Body of pancreas (tissue), 4 donors: ENCODE measurements around the gene NCOA6. TPM values are rescaled to one million over a fixed set of nuclear protein-coding genes. Genes with fewer than 3 reads are reported as not detected.

Experiments used
- ATAC-seq: fragments of 150-250 bp; one replicate; pipeline ENCODE4 v1.9.1; 2016
- DNase-seq, 4 donors: peaks; one replicate each; pipeline ENCODE4 v3.0.0-alpha.2; 2019
- H3K27ac ChIP-seq, 4 donors: fragments of 200-600 bp; sonication (generic); 1 replicate in 3 of 4; 2 replicates in 1 of 4; pipeline versions ENCODE4 v1.5.1 to v1.6.1; 2016 to 2019; ENCODE audit warnings: mild to moderate bottlenecking in 1 of 4, mixed read lengths in 1 of 4, moderate library complexity in 1 of 4
- H3K27me3 ChIP-seq, 2 donors: fragments of 200-600 bp; sonication (generic); one replicate each; pipeline ENCODE4 v1.6.0; 2016; ENCODE audit warnings: mild to moderate bottlenecking in 1 of 2
- H3K36me3 ChIP-seq, 2 donors: fragments of 200-600 bp; sonication (generic); replicated peaks in 1 of 2; 2 replicates each; pipeline ENCODE4 v1.5.1; 2016; ENCODE audit warnings: low read depth in 2 of 2; ENCODE audit not compliant: insufficient read depth in 1 of 2
- H3K4me1 ChIP-seq: fragments of 200-600 bp; sonication (generic); one replicate; pipeline ENCODE4 v1.6.0; 2016
- H3K4me3 ChIP-seq, 2 donors: fragments of 200-600 bp; sonication (generic); 1 replicate in 1 of 2; 2 replicates in 1 of 2; pipeline ENCODE4 v1.5.1; 2016 to 2019
- H3K9me3 ChIP-seq, 3 donors: fragments of 200-600 bp; sonication (generic); 1 replicate in 2 of 3; 2 replicates in 1 of 3; pipeline ENCODE4 v1.5.1; 2016
- POLR2A ChIP-seq, 3 donors: fragments of 450-650 bp; IDR thresholded peaks; one replicate each; pipeline ENCODE4 v1.6.1; 2016; ENCODE audit warnings: antibody characterized with exemption in 3 of 3, mild to moderate bottlenecking in 2 of 3
- WGBS, 2 donors: methylation state at CpG; one replicate each; pipeline ENCODE4 v1.1.5; 2017; 5-methylcytosine and 5-hydroxymethylcytosine counted together
- intact Hi-C: fragments of 100-400 bp; cut with DNase I; formaldehyde crosslinking; loops from one replicate; pipeline ENCODE4 v1.15.1; 2023
- total RNA-seq, 2 donors: library from RNA; depleted of rRNA; stranded (reverse); fragments of >200 nt; gene quantifications; one replicate each; pipeline ENCODE4 v1.1.0, GENCODE V29; 2016
- TF ChIP-seq, protein P1 (sequence below), 7 experiments: fragments of 450-650 bp in 4 of 7; fragments of 200-600 bp in 3 of 7; sonication (generic) in 3 of 7; IDR thresholded peaks; one replicate each; pipeline ENCODE4 v1.5.1; 2016 to 2019; ENCODE audit warnings: antibody characterized with exemption in 7 of 7

Gene NCOA6
- total RNA-seq, 2 donors from 2014 or later = 13.5 to 54.1 TPM

DNA sequence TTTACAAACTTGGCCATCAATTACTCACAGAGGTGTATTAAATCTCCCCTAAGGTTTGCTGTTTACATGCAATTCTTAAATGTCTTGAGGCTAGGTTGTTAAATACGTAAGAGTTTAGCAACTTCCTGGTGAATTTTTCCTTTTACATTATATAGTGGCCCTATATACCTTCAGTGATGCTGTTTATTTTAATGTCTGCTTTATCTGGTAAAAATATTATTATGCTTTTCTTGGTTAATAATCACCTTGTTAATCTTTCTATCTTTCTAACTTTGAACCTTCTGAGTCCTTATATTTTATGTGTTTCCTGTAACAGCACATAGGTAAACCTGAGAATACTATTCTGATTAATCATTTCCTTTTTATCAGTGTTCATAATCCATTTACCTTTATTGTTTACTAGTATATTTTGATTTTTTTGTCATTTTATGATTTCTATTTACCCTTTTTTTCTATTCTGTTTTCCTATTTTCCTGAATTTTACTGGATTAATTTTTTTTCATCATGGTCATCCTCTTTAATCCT, 63.4 kb downstream of the NCOA6 start:
- DNase-seq (no peak), ATAC-seq (no peak)
- Histone ChIP-seq H3K27ac (no peak overlapping the region), H3K4me3 (no peak overlapping the region), H3K4me1 (no peaks in the 10 kb centered on the region), H3K9me3 (no peaks in the 10 kb centered on the region), H3K27me3 (no peaks in the 10 kb centered on the region), H3K36me3 (peaks cover 14 to 17% of the 10 kb centered on the region in 2 donors)
- intact Hi-C loops = no loop called here
- WGBS, 2 donors = 0 to 45% methylated on average over 1 of the region's 1 CpG
- no peak for TF ChIP-seq POLR2A (IDR thresholded peaks at IDR 0.05)
- TF ChIP-seq, protein P1, sequence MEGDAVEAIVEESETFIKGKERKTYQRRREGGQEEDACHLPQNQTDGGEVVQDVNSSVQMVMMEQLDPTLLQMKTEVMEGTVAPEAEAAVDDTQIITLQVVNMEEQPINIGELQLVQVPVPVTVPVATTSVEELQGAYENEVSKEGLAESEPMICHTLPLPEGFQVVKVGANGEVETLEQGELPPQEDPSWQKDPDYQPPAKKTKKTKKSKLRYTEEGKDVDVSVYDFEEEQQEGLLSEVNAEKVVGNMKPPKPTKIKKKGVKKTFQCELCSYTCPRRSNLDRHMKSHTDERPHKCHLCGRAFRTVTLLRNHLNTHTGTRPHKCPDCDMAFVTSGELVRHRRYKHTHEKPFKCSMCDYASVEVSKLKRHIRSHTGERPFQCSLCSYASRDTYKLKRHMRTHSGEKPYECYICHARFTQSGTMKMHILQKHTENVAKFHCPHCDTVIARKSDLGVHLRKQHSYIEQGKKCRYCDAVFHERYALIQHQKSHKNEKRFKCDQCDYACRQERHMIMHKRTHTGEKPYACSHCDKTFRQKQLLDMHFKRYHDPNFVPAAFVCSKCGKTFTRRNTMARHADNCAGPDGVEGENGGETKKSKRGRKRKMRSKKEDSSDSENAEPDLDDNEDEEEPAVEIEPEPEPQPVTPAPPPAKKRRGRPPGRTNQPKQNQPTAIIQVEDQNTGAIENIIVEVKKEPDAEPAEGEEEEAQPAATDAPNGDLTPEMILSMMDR (IDR thresholded peaks at IDR 0.05) = no peak

DNA sequence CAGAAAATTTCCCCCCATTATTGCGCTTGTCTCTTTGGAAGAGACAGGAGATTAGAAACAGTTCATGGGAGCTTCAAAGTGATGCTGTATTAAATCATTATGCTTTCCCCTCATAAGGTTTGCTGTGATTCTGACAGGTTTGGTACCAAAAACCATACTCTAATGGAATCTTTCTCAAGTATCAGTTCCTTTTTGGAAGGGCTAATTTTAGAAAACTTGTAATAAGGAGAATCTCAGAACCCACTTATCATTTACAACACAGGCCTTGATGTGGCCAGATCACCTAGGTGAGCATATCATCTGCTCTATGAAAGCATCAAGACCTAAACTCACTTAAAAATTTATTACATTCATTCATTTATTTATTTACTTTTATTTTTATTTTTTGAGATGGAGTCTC, 70.1 kb downstream of the NCOA6 start:
- ATAC-seq (no peak), DNase-seq (no peak)
- H3K27me3 ChIP-seq = no peaks in the 10 kb centered on the region
- intact Hi-C loops = no loop called here
- peaks cover 10 to 30% of the 10 kb centered on the region in 2 donors for H3K36me3 ChIP-seq
- no peaks in the 10 kb centered on the region for H3K4me1 ChIP-seq
- no peak overlapping the region for H3K27ac ChIP-seq
- no peak overlapping the region for H3K4me3 ChIP-seq
- no peak for TF ChIP-seq POLR2A (IDR thresholded peaks at IDR 0.05)
- TF ChIP-seq, protein P1 (IDR thresholded peaks at IDR 0.05) = no peak
- no peaks in the 10 kb centered on the region for H3K9me3 ChIP-seq
- 95 to 100% methylated on average over 1 of the region's 1 CpG for WGBS, 2 donors

DNA sequence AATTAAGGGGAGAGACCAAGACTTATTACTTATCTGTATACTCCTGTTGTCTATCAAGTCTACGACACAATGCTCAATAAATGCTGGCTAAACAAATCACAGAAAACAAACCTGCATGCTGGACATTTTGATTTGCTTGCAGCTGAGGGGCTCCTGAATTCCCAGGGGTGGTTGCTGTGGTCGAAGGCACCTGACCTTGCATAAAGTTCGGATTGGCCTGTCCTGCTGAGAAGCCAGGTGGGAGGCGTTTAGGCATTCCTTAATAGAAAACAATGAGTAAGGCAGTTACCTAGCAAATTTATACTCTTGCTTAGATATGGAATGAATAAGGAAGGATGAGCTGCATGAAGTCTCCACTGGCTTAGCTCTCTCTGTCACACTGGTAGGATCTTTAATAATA, 70.8 kb downstream of the NCOA6 start:
- DNase-seq (no peak), ATAC-seq (no peak)
- Histone ChIP-seq H3K4me1 (no peaks in the 10 kb centered on the region), H3K4me3 (no peak overlapping the region), H3K36me3 (peaks cover 15 to 35% of the 10 kb centered on the region in 2 donors), H3K27me3 (no peaks in the 10 kb centered on the region), H3K27ac (no peak overlapping the region), H3K9me3 (no peaks in the 10 kb centered on the region)
- WGBS, 2 donors = 79 to 82% methylated on average over 4 of the region's 4 CpGs
- TF ChIP-seq, protein P1 (IDR thresholded peaks at IDR 0.05) = no peak
- TF ChIP-seq POLR2A (IDR thresholded peaks at IDR 0.05) = no peak
- intact Hi-C loops = no loop called here

DNA sequence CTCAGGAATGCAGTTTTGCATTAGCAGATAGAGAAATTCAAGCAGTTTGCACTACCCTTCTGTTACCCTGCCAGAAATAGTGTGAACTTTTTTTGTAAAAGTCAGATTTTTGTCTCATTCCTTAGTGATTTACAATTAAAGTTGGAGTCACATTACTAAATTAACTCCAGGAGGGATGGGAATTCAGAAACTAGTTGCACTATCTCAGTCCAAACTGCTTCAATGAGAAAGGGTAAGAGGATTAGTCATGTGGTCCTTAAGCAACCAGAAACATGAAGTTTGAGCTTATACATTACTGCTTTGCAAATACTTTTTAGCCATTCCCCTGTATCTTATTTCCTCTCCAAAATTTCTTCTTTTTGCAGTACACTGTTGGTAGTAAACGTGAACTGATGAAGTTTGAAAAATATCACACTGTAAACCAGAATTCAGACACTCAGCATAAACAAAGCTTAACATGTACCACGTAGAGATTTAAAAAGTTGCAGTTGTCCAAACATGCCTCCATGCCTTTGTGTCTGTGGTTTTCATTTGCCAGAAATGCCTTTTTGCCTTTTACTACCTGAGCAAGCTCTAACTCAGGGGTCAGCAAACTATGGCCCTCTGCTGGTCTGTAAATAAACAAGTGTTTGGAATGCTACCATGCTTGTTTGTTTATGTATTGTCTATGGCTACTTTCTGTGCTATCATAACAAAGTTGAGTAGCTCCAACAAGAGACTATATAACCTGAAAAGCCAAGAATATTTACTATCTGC, 71.6 kb downstream of the NCOA6 start:
- TF ChIP-seq POLR2A (IDR thresholded peaks at IDR 0.05) = no peak
- no peaks in the 10 kb centered on the region for H3K9me3 ChIP-seq
- H3K4me1 ChIP-seq = no peaks in the 10 kb centered on the region
- no peaks in the 10 kb centered on the region for H3K27me3 ChIP-seq
- no peak overlapping the region for H3K4me3 ChIP-seq
- DNase-seq (no peak), ATAC-seq (no peak)
- intact Hi-C loops = no loop called here
- WGBS, 2 donors = 74 to 83% methylated on average over 2 of the region's 2 CpGs
- peaks cover 19 to 39% of the 10 kb centered on the region in 2 donors for H3K36me3 ChIP-seq
- H3K27ac ChIP-seq = no peak overlapping the region

DNA sequence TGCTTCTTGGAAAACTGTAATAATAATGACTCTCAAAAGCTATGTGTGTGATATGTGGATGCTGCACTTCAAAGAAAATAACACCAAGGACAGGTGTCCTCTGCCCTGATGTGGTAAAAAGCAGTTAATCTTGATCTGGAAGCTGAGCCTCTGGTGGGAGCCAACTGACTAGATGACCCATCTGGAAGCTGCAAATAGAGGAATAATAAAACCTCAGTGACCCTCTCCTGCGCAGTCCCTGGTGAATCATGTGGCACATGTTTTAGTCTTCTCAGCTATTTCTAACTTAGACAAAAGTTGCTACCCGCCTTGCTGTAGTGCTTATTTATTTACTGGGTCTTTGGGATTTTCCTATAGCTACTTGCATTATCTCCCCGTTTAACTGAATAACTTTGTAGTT, 74.0 kb downstream of the NCOA6 start:
- Histone ChIP-seq H3K4me3 (no peak overlapping the region), H3K4me1 (no peaks in the 10 kb centered on the region), H3K27me3 (no peaks in the 10 kb centered on the region), H3K36me3 (peaks cover 9 to 26% of the 10 kb centered on the region in 2 donors), H3K27ac (no peak overlapping the region), H3K9me3 (no peaks in the 10 kb centered on the region)
- no peak for TF ChIP-seq POLR2A (IDR thresholded peaks at IDR 0.05)
- TF ChIP-seq, protein P1 (IDR thresholded peaks at IDR 0.05) = no peak
- ATAC-seq (no peak), DNase-seq (no peak)
- intact Hi-C loops = no loop called here
- WGBS, 2 donors = 93 to 94% methylated on average over 3 of the region's 3 CpGs
